Breast epithelium (tissue), 3 donors: Measurements from ENCODE around the gene SORL1.

Experiments used
- CTCF ChIP-seq, 3 donors: fragments of 450-650 bp; IDR thresholded peaks; one replicate each; pipeline ENCODE4 v1.5.1; 2016 to 2017; ENCODE audit warnings: antibody characterized with exemption in 3 of 3, mild to moderate bottlenecking in 3 of 3, moderate library complexity in 3 of 3
- POLR2A ChIP-seq: fragments of 450-650 bp; IDR thresholded peaks from one replicate; pipeline ENCODE4 v1.6.1; 2016; ENCODE audit warnings: antibody characterized with exemption, mild to moderate bottlenecking, moderate library complexity
- POLR2AphosphoS5 ChIP-seq, 3 donors: sonication (generic); formaldehyde crosslinking; IDR thresholded peaks; one replicate each; pipeline ENCODE4 v1.6.1; 2017; ENCODE audit warnings: antibody characterized with exemption in 3 of 3

- TF ChIP-seq POLR2AphosphoS5 (IDR thresholded peaks at IDR 0.05): no peak
- TF ChIP-seq CTCF (IDR thresholded peaks at IDR 0.05): no peak
- no peak for TF ChIP-seq POLR2A
Measured at GRCh38 chr11:121461843-121462242, 9.7 kb downstream of the SORL1 start.
